Islet precursor cell (in vitro differentiated cells): Measurements from ENCODE around the gene ARFGEF3.
"Not testable (repeated sequence)": the region's sequence is repeated elsewhere in the genome, so short reads cannot be mapped to it uniquely, and the experiment has no call there.

Source experiments
- DNase-seq: peaks from one replicate; pipeline ENCODE4 v3.0.0-alpha.2; 2018

ARFGEF3 gene

GRCh38 chr6:138175596-138175995 is 13.9 kb downstream of the ARFGEF3 start:
- no peak for DNase-seq

- no peak for DNase-seq
Observed at GRCh38 chr6:138176652-138177232, 15.0 kb downstream of the ARFGEF3 start.

GRCh38 chr6:138182939-138183789 is 21.4 kb downstream of the ARFGEF3 start:
- no peak for DNase-seq

GRCh38 chr6:138183790-138184134 is 22.0 kb downstream of the ARFGEF3 start:
- no peak for DNase-seq

- no peak for DNase-seq
Observed at GRCh38 chr6:138184230-138184629, 22.5 kb downstream of the ARFGEF3 start.

GRCh38 chr6:138187156-138187555 is 25.4 kb downstream of the ARFGEF3 start:
- no peak for DNase-seq

GRCh38 chr6:138188278-138188941 is 26.7 kb downstream of the ARFGEF3 start:
- DNase-seq, result peak; percentile 70

GRCh38 chr6:138194287-138194686 is 32.5 kb downstream of the ARFGEF3 start:
- no peak for DNase-seq

- no peak for DNase-seq
Observed at GRCh38 chr6:138196122-138196738, 34.5 kb downstream of the ARFGEF3 start.

- no peak for DNase-seq
Observed at GRCh38 chr6:138197570-138197969, 35.8 kb downstream of the ARFGEF3 start.

GRCh38 chr6:138198430-138199091 is 36.8 kb downstream of the ARFGEF3 start:
- DNase-seq, result no peak

- no peak for DNase-seq
Observed at GRCh38 chr6:138201836-138202235, 40.1 kb downstream of the ARFGEF3 start.

- no peak for DNase-seq
Observed at GRCh38 chr6:138203315-138203714, 41.6 kb downstream of the ARFGEF3 start.

GRCh38 chr6:138204303-138204702 is 42.6 kb downstream of the ARFGEF3 start:
- DNase-seq, result no peak

GRCh38 chr6:138204792-138205384 is 43.1 kb downstream of the ARFGEF3 start:
- DNase-seq, result no peak

- no peak for DNase-seq
Observed at GRCh38 chr6:138205437-138206094, 43.8 kb downstream of the ARFGEF3 start.

GRCh38 chr6:138206862-138207261 is 45.1 kb downstream of the ARFGEF3 start:
- no peak for DNase-seq

- DNase-seq, result no peak
Observed at GRCh38 chr6:138211048-138211581, 49.4 kb downstream of the ARFGEF3 start.

- DNase-seq, result no peak
Observed at GRCh38 chr6:138211601-138212000, 49.9 kb downstream of the ARFGEF3 start.

- DNase-seq, result not testable (repeated sequence)
Observed at GRCh38 chr6:138212530-138212929, 50.8 kb downstream of the ARFGEF3 start.

- DNase-seq, result no peak
Observed at GRCh38 chr6:138215093-138215782, 53.5 kb downstream of the ARFGEF3 start.
